Naive B cell (primary cell): ENCODE measurements around the gene SH2B2. TPM values are rescaled to one million over a fixed set of nuclear protein-coding genes. Genes with fewer than 3 reads are reported as not detected.

ENCODE experiments used
- ATAC-seq, 2 donors: fragments of 150-1000 bp; cut with Tn5 transposase; 2 replicates each; pipeline ENCODE4 v1.10.0; 2021; ENCODE audit warnings: low read depth in 2 of 2, mild to moderate bottlenecking in 2 of 2, moderate library complexity in 2 of 2
- DNase-seq: peaks from one replicate; pipeline ENCODE4 v3.0.0; 2022
- H3K27ac Mint-ChIP-seq, 6 donors: one replicate each; pipeline ENCODE4 v1.8.0; 2020 to 2022; ENCODE audit warnings: mild to moderate bottlenecking in 6 of 6, mixed read lengths in 6 of 6, moderate library complexity in 5 of 6, inconsistent platforms in 2 of 6
- H3K27me3 Mint-ChIP-seq, 3 donors: one replicate each; pipeline ENCODE4 v1.8.0; 2021 to 2022; ENCODE audit warnings: mixed read lengths in 3 of 3, mild to moderate bottlenecking in 1 of 3
- H3K36me3 Mint-ChIP-seq, 2 donors: one replicate each; pipeline ENCODE4 v1.8.0; 2020 to 2022; ENCODE audit warnings: mixed read lengths in 2 of 2, inconsistent platforms in 1 of 2, mild to moderate bottlenecking in 1 of 2
- H3K4me1 Mint-ChIP-seq, 3 donors: one replicate each; pipeline ENCODE4 v1.8.0; 2020 to 2022; ENCODE audit warnings: mixed read lengths in 3 of 3, inconsistent platforms in 1 of 3, mild to moderate bottlenecking in 1 of 3, moderate library complexity in 1 of 3
- H3K4me3 Mint-ChIP-seq, 8 donors: one replicate each; pipeline ENCODE4 v1.8.0; 2020 to 2022; ENCODE audit warnings: mild to moderate bottlenecking in 8 of 8, mixed read lengths in 8 of 8, moderate library complexity in 8 of 8, inconsistent platforms in 2 of 8
- H3K9me3 Mint-ChIP-seq, 7 donors: one replicate each; pipeline ENCODE4 v1.8.0; 2020 to 2022; ENCODE audit warnings: mixed read lengths in 7 of 7, mild to moderate bottlenecking in 5 of 7, inconsistent platforms in 2 of 7, moderate library complexity in 1 of 7
- polyA plus RNA-seq, 6 donors: library from polyadenylated mRNA; unstranded; fragments of 300-500 nt; fragmentation: Illumina TruSeq; gene quantifications; one replicate each; pipeline ENCODE4 v1.2.3, GENCODE V29; 2021; ENCODE audit warnings: low read depth in 6 of 6

The SH2B2 gene
- polyA plus RNA-seq, 6 donors from 2014 or later: 15.4 to 78.4 (median 27.2) TPM

DNA sequence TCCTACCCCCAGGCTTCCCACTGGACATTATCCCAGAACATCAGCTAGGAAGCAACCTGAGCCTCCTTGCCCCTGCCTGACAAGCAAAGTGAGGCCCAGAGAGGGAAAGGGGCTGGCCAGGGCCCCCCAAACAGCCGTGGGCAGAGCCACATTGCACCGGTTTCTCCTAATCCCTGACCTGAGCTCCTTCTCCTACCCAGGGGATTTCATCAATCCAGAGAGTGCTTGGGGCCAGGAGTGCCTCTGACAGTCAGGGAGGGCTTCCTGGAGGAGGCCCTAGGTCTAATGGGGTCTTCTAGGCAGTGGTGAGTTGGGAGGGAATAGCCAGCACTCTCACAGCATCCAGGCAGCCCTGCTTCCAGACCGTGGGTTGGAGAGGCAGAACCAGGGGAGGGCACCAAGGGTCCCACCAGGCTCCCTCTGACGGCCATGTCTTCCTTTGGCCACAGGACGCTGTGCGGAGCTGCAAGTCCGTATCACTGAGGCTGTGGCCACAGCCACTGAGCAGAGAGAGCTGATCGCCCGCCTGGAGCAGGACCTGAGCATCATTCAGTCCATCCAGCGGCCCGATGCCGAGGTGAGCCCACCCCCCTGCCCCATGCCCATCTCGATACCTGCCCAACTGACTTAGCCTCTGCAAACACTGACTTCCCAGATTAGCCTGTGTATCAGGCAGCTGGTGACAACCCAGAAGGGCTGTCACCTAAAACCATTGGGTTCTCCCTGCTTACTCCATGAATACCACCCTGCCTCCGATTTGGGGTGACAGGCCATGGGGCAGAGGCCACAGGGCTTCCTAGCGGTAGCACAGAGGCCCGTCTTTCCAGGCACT is 13.5 kb upstream of the SH2B2 start:
- Mint-ChIP-seq H3K4me3 (no peak overlapping the region), H3K36me3 (no peaks in the 10 kb centered on the region), H3K9me3 (no peaks in the 10 kb centered on the region), H3K4me1 (peaks cover 3 to 5% (median 5%) of the 10 kb centered on the region in 3 donors), H3K27me3 (no peaks in the 10 kb centered on the region), H3K27ac (no peak overlapping the region)
- ATAC-seq: no peak
- DNase-seq: no peak

DNA sequence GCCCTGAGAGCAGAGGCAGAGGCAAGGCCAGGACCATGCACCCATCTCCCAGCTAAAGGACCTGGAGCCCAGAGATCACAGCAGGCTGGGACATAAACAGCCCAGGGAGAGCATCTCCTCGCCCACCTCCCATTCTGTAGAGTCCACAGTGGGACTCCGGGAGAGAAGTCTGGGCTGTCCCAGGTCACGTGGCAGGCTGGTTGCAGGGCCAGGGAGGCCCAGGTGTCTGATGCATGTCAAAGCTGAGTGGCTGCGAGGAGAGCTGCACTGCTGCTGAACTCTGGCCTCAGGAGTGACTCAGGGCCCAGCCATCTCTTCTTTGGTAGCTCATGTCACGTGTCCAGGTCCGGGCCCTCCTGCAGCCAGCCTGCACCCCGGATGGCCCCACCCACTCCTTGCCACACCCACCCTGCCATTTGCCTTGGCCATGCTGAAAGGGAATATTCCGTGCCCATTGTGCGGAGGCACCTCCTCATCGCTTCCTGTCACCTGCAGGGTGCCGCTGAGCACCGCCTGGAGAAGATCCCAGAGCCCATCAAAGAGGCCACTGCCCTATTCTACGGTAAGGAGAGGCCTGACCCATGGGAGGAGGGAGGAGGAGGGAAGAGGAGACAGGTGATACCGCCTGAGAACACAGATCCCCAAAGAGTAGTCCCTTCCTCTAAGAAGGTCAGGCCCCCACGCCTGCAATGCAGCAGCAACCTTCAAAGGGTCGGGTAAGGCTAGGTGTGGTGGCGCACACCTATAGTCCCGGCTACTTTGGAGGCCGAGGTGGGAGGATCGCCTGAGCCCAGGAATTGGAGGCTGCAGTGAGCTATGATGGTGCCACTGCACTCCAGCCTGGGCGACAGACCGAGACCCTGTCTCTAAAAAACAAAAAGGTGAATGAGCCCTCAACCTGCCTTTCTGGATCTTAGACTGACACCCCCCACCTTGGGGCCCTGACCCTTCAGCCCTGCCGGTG is 12.6 kb upstream of the SH2B2 start:
- Mint-ChIP-seq H3K9me3 (no peaks in the 10 kb centered on the region), H3K27ac (no peak overlapping the region), H3K4me1 (peaks cover 3 to 5% (median 5%) of the 10 kb centered on the region in 3 donors), H3K27me3 (no peaks in the 10 kb centered on the region), H3K36me3 (no peaks in the 10 kb centered on the region), H3K4me3 (no peak overlapping the region)
- no peak for ATAC-seq
- no peak for DNase-seq

- Mint-ChIP-seq H3K27me3 (no peaks in the 10 kb centered on the region), H3K4me1 (peaks cover 9 to 17% (median 14%) of the 10 kb centered on the region in 3 donors), H3K9me3 (no peaks in the 10 kb centered on the region), H3K27ac (no peak overlapping the region), H3K4me3 (no peak overlapping the region), H3K36me3 (no peaks in the 10 kb centered on the region)
- DNase-seq: no peak
- no peak for ATAC-seq
Measured at GRCh38 chr7:102275123-102275703, 11.5 kb upstream of the SH2B2 start.

DNA sequence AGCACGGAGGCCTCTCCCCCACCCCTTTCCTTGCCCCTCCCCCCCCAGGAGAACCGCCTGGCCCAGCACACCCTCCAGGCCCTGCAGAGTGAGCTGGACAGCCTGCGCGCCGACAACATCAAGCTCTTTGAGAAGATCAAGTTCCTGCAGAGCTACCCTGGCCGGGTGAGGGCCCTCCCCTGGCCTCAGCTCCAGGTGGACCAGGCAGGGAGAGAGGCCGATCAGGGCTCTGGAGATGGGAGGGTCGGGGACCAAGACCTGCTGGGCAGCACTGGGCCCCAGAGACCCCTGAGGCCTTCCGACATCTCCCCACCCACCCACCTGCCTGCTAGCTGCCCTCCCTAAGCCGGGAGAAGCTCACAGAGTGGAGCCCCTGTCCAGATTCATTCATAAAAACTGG is 8.8 kb upstream of the SH2B2 start:
- H3K4me1 Mint-ChIP-seq: peaks cover 6 to 14% (median 10%) of the 10 kb centered on the region in 3 donors
- no peak overlapping the region for H3K4me3 Mint-ChIP-seq
- no peaks in the 10 kb centered on the region for H3K36me3 Mint-ChIP-seq
- H3K9me3 Mint-ChIP-seq: no peaks in the 10 kb centered on the region
- H3K27me3 Mint-ChIP-seq: no peaks in the 10 kb centered on the region
- H3K27ac Mint-ChIP-seq: no peak overlapping the region
- DNase-seq: no peak
- no peak for ATAC-seq

DNA sequence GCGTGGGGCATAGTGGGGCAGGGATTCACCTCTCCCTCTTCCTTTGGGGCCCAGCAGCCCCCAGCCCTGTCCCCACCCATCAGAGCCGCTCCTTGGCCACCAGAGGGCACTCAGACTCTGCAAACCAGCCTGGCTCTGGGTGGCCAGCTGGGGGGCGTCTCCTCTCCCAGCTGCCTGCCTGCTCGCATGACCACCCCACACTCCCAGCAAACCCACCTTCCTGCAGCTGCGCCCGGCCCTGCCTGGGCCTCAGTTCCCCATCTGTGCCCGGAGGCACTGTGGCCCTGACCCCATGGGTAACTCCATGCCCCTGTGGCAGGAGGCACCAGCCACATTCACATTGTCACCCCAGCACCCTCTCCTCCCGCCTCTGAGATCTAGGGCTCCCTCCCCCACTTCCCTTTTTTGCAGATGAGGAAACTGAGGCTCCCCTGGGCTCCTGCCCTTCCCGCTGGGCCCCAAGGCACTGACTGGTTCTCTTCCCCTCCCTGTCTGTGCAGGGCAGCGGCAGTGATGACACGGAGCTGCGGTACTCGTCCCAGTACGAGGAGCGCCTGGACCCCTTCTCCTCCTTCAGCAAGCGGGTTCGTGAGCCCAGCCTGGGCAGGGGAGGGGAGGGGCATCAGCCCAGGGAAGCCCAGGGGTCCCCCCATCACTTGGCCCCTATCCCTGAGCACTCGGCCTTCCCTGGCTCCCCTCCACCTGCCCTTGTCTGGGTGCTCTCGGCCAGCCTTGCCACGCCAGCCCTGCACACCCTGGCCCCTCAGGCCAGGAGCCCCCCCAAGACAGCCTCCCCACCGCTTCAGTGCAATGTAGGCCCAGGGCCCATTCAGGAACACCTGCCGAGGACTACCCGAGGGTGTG is 6.9 kb upstream of the SH2B2 start:
- ATAC-seq: peak; percentile 90 to 95
- H3K4me1 Mint-ChIP-seq: peaks cover 10 to 30% (median 23%) of the 10 kb centered on the region in 3 donors
- H3K36me3 Mint-ChIP-seq: no peaks in the 10 kb centered on the region
- H3K27me3 Mint-ChIP-seq: no peaks in the 10 kb centered on the region
- H3K9me3 Mint-ChIP-seq: no peaks in the 10 kb centered on the region
- peak; percentile 73 for DNase-seq
- peak overlapping the region in 2 of 6 donors; percentile 42 to 71 for H3K27ac Mint-ChIP-seq
- peak overlapping the region in 7 of 8 donors; percentile 46 to 83 (median 66) for H3K4me3 Mint-ChIP-seq

- Mint-ChIP-seq H3K4me3 (no peak overlapping the region), H3K9me3 (no peaks in the 10 kb centered on the region), H3K27ac (no peak overlapping the region), H3K4me1 (peaks cover 17 to 37% (median 31%) of the 10 kb centered on the region in 3 donors), H3K36me3 (no peaks in the 10 kb centered on the region), H3K27me3 (no peaks in the 10 kb centered on the region)
- no peak for DNase-seq
- no peak for ATAC-seq
Measured at GRCh38 chr7:102280521-102280920, 6.1 kb upstream of the SH2B2 start.

DNA sequence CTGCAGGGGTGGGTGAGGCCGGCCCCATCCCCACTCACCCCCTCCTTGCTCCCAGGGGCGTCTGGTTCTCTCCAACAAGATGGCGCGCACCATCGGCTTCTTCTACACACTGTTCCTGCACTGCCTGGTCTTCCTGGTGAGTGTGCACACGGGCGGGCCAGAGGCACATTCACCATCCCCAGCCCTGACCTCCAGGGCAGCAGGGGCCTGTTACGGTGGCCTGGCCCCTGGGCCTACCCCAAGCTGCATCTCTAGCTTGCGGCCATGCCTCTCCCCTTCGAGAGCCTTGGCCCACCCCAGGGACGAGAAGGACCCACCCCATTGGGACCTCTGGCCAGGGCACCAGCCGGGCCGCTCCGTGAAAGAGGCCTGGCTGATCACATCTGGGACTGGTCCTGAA is 4.9 kb upstream of the SH2B2 start:
- no peak overlapping the region for H3K4me3 Mint-ChIP-seq
- no peak for ATAC-seq

DNA sequence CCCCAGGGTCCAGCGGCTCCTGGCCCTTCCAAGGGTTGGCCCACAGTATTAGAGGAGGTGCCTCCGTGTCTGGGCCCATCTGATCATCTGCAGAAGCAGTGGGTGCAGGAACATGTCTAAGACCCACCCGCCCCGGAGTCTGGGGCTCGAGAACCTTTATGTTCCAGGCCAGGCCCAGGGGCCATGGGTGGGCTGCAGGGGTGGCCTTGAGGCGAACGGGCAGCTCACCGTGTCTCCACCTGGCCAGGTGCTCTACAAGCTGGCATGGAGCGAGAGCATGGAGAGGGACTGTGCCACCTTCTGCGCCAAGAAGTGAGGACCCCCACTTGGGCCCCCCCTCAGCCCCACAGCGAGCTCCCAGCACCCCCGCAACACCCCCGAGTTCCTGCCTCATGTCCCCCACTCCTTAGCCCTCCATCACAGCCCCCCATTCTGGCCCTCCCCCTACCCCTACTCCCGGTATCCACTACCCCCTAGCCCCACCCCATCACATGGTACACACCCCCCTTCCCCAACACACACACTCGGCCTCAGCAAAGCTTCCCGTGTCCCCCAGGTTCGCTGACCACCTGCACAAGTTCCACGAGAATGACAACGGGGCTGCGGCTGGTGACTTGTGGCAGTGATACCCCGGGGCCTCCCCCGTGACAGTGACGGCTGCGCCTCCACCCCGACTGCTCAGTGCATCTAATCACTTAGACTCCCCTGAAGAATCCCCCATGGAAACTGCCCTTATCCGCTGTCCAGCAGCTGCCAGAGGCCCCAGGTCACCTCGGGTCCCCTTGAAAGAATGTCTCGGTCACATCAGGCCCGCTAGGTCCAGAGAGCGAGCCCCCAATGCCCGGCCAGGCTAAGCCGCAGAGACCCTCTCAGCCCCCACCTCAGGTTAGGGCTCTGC is 4.0 kb upstream of the SH2B2 start:
- DNase-seq: no peak
- Mint-ChIP-seq H3K9me3 (no peaks in the 10 kb centered on the region), H3K4me1 (peaks cover 19 to 41% (median 34%) of the 10 kb centered on the region in 3 donors), H3K36me3 (no peaks in the 10 kb centered on the region), H3K27ac (peak overlapping the region in 1 of 6 donors; percentile 51), H3K27me3 (no peaks in the 10 kb centered on the region), H3K4me3 (peak overlapping the region in 2 of 8 donors; percentile 66 to 93)
- ATAC-seq: no peak

More for the DNA sequence above, 4.9 kb upstream of the SH2B2 start:
- H3K27ac Mint-ChIP-seq: no peak overlapping the region
- no peaks in the 10 kb centered on the region for H3K9me3 Mint-ChIP-seq
- H3K36me3 Mint-ChIP-seq: no peaks in the 10 kb centered on the region
- no peak for DNase-seq
- H3K27me3 Mint-ChIP-seq: no peaks in the 10 kb centered on the region
- peaks cover 19 to 41% (median 34%) of the 10 kb centered on the region in 3 donors for H3K4me1 Mint-ChIP-seq

DNA sequence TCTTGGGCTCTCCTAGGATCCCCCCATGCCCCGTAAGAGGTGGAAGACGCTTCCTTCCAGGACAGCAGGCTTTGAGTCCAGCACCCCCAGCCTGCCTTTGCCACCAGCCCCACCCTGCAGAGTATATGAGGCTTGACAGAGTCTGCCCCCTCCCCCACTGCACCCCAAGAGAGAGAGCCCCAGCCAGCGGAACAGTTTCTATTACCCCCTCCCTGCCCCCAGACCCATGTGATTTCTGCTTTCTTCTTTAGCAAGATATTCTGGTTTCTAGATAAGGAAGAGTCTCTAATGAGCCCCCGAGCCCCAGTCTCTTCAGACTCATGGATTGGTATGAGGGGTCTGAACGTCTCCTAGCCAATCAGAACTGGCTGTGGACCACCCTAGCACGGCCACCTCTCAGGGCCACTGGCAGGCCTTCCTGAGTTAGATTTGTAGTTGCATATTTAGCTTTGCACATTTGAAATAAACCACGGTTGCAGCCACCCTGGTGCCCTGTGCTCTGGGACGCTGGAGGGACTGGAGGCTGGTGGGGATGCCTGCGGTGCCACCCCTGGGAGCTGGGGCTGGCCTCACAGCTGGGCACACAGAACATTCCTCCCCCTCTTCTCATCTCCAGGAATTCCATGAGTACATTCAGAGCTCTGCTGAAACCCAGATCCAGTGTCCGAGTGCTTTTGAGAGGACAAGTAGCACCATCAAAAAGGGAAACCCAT is 3.0 kb upstream of the SH2B2 start:
- Mint-ChIP-seq H3K27me3 (no peaks in the 10 kb centered on the region), H3K36me3 (no peaks in the 10 kb centered on the region), H3K4me3 (peak overlapping the region in 4 of 8 donors; percentile 1 to 93 (median 60)), H3K27ac (peak overlapping the region in 3 of 6 donors; percentile 71 to 86 (median 72)), H3K9me3 (no peaks in the 10 kb centered on the region), H3K4me1 (peaks cover 25 to 46% (median 42%) of the 10 kb centered on the region in 3 donors)
- ATAC-seq (no peak), DNase-seq (no peak)

DNA sequence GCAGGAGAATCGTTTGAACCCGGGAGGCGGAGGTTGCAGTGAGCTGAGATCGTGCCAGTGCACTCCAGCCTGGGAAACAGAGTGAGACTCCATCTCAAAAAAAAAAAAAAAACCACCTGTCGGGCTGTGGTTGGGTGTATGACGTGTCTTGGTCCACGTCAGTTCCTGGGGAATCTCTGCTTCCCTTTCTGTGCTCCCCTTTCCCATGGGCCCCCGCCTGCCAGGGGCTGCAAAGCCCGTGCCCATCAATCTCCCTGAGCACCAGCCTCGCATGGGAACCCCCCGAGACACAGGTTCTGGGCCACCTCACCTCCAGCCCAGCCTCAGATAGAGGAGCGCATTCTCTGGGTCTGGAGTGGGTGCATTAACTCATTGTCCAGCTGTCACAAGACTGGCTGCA is 2.3 kb upstream of the SH2B2 start:
- Mint-ChIP-seq H3K4me3 (peak overlapping the region; percentile 78 to 93 (median 88)), H3K9me3 (no peaks in the 10 kb centered on the region), H3K4me1 (peaks cover 31 to 48% (median 48%) of the 10 kb centered on the region in 3 donors), H3K27ac (peak overlapping the region in 4 of 6 donors; percentile 49 to 88 (median 73)), H3K27me3 (no peaks in the 10 kb centered on the region), H3K36me3 (no peaks in the 10 kb centered on the region)
- ATAC-seq: peak in 1 of 2 donors; percentile 3
- peak; percentile 48 for DNase-seq

DNA sequence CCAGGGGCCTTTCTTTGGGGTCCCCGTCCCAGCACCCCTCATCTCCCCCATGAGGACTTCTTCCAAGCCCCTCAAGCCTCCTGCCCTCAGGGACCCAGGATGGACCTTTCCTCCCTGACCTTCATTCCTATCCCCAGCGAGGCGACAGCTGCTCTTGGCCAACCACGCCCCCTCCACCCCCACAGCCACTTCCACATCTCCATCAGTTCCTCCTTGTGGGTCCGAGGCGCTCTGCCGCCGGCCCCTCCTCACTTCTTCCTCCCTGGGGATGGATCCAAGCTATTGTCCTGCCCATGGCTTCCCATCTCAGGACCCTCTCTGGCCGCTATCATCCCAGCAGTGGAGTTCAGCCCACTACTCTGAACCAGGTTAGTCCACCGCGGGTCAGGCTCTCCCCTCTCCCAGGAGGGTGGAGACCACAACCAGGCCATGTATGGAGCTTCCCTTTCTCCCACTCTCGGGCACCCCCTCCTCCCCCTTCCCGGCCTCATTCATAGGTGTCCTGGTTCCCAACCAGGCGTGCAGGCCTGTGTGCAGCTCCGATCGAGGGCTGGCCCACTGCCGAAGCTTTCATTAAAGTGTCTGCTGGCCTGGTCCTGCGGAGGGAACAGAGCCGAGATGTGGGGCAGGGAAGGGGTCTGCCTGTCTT is 1.7 kb upstream of the SH2B2 start:
- no peak for ATAC-seq
- peaks cover 30 to 48% (median 47%) of the 10 kb centered on the region in 3 donors for H3K4me1 Mint-ChIP-seq
- H3K27me3 Mint-ChIP-seq: no peaks in the 10 kb centered on the region

More for the DNA sequence above, 1.7 kb upstream of the SH2B2 start:
- Mint-ChIP-seq H3K9me3 (no peaks in the 10 kb centered on the region), H3K27ac (peak overlapping the region; percentile 71 to 88 (median 76)), H3K4me3 (peak overlapping the region; percentile 78 to 93 (median 88)), H3K36me3 (no peaks in the 10 kb centered on the region)
- DNase-seq: no peak
